GM19324 (cell line): ENCODE data around the gene DOK5.
"Not testable (repeated sequence)": the region's sequence is repeated elsewhere in the genome, so short reads cannot be mapped to it uniquely, and the experiment has no call there.

Source experiments
- ATAC-seq: cut with Tn5 transposase; IDR thresholded peaks from one replicate; pipeline ENCODE4 v1.9.1; 2021; ENCODE audit warnings: mild to moderate bottlenecking, moderate library complexity; ENCODE audit not compliant: unreplicated experiment, low FRiP score

DOK5 gene

DNA sequence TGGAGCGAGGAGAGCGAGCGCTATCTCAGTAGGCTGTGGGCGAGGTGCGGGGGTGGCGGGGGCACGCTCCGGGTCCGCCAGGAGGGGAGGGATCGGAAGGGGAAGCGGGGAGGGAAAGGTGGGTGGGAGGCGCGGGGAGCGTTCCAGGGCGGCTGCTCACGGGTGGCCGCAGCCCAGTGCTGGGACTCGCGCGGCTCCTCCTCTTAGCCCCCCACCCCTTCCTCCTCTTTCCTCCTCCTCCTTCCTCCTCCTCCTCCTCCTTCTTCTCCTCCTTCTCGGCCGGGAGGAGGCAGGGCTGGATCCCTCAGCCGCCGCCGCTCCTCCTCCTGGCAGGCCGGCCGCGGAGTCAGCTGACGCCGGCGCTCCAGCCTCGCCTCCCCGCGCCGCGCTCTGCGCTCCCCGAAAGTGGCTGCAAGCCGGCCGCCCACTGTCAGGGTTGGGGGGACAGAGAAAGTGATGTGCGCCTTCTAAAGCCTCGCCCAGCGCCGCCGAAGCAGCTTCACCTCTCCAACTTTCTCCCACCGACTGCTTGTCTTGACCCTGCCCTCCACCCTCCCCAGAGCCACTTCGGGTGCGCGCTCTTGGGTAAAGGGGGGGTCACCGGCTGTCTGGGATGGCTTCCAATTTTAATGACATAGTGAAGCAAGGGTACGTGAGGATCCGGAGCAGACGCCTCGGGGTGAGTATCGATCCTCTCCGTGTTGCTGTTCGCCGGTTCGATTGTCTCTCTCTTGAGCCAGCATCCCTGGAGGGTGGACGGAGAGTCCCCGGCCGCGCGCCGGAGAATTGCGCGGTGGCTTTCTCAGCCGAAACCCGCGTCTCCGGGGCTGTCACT is at the start of gene DOK5:
Gene DOK5 (plus strand): TSS at position 260 of the 835 bp plus-strand sequence. CDS start 354 bp downstream, at position 614.
- ATAC-seq, result no peak

DNA sequence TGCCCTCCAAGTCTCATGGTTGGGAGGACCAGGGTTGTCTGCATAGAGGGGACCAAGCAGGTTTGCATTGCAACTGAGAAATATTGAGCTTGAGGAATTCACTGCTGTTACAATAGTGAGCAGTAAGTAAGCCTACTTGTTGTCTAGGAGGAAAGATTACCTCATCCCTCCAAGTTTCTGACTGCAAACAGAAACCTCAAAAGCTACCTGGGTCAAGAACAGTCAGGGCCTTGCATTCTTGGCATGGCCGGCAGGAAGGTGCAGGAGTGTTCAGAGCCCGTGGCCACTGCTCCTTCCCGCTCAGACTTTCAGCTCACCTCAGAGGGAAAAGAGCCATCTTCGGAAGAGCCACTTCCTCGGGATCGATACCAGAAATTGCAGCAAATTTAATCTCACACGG is 46.0 kb upstream of the DOK5 start:
- ATAC-seq, result no peak

DNA sequence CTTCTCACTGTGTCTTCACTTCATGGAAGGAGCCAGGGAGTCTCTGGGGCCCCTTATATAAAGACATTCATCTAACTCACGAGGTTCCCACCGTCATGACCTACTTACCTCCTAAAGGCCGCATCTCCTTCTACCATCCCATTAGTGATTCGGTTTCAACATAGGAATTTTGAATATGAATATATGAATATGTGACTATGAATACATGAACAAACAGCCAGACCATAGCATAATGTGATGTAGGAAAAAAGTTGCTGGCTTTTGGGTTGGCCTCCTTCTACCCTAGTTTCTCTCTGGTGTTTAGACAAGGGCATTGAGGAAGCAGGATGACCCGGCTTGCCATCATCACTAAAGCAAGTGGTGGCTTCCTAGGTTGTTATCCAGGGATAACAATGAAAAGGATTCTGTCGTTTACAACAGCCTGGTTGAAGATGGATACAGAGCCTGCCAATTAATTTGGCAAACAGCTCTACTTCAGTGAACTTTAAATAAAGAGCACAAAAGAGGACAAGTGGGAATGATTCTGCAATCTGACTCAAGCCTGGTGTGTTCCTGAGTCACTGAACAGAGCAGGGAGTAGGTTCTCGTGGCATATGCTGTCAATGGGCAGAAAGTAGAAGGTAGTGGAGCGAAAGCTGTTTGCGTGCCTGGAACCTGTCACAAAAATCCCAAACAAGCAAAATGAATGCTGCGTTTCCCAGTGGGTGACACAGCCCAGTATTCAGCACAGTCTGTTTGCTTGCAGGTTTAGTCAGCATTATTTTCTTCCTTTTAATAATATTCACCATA is 44.0 kb upstream of the DOK5 start:
- ATAC-seq, result no peak

DNA sequence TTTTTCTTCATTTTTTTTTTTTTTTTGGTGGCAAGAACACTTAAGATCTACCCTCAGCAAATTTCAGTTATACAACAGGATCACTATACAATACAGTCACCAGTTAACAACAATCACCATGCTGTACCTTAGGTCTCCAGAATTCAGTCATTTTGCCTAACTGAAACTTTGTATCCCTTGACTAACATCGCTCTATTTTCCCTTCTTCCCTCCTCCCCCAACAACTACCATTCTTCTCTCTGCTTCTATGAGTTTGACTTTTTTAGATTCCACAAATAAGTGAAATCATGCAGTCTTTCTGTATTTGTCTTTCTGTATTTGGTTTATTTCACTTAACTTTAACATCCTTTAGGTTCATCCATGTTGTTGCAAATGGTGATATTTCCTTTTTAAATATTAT is 42.4 kb upstream of the DOK5 start:
- ATAC-seq, result no peak

DNA sequence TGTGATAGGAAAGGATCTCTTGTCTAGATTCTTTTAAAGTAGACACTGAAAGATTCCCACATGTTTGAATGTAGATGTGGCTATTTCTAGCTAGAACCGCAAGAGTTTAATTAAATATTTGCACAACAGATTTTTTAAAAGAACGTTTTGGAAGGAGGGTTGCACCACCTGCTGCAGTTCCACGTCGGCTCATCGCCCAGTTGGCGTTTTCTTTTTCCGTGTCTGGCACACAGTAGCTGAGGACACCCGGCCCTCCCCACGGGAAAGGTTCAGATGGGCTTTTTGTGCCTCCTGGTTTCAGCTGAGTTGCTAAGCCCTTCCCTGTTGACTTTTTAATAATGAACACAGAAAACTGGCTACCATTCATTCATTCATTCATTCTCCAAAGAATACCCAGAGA is 41.8 kb upstream of the DOK5 start:
- no peak for ATAC-seq

DNA sequence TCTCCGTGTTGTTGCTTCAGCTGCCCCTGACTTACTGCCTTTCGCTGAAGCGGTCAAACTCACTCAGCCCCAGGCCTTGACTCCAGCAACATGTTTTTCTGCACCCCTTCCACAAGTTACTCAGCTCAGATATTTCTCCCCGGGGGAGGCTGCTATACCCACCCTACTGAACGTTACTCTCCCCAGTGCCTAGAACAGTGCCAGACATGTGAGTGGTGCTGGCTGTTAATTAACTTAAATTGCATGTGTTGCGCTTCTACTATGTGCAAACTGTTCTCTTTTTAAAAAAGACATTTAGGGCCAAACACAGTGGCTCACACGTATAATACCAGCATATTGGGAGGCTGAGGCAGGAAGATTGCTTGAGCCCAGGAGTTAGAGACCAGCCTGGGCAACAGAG is 41.2 kb upstream of the DOK5 start:
- ATAC-seq, result no peak

DNA sequence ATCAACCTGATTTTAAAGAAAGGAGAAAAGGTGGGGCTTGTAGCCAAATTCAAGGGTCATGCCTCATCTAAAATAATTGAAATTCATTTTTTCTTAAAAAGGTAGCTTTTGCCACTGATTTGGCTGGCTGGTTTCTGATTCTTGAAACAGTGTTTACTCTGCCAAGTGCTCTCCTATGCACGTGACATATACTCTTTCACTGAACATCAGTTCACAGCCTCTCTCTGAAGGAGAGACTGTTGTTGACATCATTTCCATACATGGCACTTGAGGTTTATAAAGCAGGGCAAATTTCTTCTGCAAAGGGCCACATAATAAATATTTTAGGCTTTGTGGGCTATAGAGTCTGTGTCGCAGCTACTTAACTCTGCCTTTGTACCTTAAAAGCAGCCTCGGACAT is 40.4 kb upstream of the DOK5 start:
- no peak for ATAC-seq

DNA sequence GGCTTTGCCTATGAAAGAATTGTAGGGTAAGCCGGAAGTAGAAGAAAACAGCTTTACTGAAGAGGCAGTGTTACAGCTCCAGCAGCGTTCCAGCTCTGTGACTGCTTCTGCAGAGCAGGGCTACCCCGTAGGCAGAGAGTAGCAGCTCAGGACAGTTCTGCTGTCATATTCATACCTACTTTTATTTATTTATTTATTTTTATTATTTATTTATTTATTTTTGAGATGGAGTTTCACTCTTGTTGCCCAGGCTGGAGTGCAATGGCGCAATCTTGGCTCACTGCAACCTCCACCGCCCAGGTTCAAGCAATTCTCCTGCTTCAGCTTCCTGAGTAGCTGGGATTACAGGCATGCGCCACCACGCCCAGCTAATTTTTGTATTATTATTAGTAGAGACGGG is 39.0 kb upstream of the DOK5 start:
- ATAC-seq, result not testable (repeated sequence)

DNA sequence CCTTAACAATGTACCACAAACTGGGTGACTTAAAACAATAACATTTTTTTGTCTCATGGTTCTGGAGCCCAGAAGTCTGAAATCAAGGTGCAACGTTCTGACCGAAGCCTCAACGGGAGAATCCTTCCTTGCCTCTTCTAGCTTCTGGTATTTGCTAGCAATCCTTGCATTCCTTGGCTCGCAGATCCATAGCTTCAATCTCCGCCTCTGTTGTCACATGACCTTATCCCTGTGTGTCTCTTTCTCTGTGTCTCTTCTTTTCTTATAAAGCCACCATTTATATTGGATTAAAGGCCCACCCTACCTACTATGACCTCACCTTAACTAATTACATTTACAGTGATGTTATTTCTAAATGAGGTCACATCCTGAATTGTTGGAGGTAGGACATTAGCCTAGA is 37.2 kb upstream of the DOK5 start:
- no peak for ATAC-seq

DNA sequence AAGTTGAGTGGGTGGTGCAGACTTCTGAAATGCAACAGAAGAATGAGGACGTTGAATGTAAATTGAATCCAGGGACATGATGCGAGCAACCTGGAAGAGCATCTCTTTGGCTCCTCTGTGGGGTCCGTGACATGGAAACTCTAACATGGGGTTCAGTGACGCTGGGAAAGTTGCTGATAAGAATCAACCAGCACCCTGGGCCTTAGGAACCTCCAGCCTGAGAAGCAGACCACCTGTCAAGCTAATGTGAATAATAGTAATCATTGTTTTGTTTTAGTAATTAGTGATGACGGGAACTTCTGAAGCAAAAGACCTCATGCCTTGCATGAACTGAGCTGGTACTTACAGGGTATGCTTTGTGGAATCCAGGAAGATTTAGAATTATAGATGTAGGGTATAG is 25.2 kb upstream of the DOK5 start:
- ATAC-seq, result no peak

DNA sequence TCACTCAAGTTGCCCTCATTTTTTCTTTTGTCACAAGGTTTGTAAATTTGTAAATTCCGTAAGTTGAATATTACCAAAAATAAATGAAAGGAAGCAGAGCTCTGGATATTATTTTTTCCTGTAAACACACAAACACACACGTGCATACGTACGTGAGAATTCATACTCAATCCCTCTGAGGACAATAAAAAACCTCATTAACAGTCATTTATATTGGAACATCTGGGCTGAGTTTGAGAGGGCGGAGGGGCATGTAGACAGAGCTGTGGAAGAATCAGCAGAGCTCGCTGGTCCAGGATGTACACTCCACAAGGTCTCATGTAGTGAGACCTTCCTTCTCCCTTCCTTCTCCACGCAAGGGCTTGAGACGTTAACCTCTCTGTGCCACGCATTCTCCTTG is 24.2 kb upstream of the DOK5 start:
- no peak for ATAC-seq

DNA sequence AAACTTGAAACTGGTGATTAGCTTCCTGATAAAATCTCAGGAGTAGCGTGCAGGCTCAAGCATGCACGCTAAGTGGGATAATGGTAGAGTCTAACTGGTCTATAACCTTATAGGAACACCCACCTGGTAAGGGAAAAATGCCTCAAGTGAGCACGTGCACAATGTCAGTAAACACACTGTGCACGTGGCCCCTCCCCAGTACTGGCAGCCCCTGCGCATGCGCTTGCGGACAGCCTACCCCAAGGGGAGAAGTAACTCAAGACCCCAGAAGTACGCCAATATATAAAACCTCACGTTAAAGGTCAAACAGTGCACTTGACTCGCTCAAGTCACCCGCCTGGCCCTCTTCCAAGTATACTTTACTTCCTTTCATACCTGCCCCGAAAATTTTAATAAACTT is 23.1 kb upstream of the DOK5 start:
- no peak for ATAC-seq

DNA sequence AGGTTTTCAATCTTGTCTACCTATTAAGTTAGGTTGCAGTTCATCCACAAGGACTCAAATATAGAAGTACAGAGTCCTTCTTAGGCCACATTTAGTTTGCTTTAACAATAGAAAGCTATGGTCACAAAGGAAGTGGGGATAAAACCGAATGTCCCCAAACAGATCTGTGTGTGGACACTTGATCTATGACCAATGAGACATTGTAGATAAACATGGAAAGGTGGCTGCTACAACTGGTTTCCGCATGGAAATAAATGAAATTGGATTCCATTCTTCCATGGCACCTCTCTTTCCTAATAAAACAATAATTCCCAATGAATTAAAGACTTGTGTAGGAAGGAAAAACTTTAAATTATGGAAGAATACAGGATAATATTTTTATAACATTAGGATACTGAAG is 20.4 kb upstream of the DOK5 start:
- no peak for ATAC-seq

DNA sequence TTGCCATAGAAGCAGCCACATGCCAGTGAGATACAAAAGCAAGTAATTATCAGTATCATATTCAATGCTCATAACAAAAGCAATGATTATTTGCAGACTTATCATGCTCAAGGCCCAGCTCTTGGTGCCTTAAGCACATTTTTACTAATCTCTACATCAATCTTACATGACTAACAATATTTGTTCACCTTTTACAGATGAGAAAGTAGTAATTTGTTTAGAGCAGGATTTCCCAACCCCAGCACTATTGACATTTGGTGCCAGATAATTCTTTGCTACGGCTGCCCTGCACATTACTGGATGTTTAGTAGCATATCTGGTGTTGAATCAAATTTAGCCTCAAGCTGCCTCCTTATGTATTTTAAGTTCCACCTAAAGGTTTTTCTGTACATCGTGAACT is 19.0 kb upstream of the DOK5 start:
- ATAC-seq, result no peak

DNA sequence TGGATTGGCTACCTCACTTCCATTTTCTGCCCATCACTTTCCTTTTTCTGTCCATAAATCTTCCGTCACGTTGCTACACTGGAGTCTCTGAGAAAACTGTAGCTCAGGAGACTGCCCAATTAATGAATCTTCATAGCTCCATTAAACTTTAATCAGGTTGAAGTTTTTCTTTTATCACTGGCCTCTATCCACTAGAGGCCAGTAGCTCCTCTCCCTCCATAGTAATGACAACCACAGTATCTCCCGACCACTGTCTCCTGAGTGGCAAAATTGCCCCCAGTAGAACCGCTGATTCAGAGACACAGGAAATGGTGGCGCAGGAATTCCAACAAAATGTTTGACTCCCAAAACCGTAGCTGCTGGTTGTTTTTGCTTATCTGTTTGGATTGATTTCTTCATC is 18.4 kb upstream of the DOK5 start:
- no peak for ATAC-seq

DNA sequence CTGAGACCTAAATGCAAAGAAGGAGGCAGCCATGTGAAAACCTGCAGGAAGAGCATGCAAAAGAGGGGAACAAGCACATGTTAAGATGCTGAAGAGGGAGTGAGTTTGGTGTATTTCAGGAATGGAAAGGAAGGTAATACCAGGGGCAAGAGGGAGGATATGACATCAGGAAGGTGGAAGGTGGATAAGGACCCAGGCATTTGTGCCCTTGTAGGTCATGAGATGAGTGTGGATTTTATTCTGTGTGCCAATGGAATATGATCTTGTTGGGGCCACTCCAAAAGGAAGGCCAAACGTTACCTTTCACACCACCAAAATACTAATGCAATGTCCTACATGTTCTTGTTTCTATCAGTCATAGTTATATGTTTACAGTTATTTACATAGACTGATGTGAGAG is 17.2 kb upstream of the DOK5 start:
- ATAC-seq, result no peak

DNA sequence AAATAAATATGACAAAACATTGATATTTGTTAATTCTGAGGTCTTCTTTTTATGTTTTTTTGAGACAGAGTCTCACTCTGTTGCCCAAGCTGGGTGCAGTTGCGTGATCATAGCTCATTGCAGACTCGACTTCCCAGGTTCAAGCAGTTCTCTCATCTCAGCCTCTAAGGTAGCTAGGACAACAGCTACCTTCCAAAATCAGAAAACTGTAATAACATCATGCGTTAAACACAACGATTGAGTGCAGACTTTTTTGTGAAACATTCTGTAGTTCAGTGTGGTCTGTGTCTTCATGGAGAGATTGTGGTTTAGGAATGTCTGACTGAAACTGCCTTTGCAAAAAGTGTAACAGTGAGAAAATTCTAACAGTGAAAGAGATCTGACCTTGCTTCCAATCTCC is 16.1 kb upstream of the DOK5 start:
- no peak for ATAC-seq

DNA sequence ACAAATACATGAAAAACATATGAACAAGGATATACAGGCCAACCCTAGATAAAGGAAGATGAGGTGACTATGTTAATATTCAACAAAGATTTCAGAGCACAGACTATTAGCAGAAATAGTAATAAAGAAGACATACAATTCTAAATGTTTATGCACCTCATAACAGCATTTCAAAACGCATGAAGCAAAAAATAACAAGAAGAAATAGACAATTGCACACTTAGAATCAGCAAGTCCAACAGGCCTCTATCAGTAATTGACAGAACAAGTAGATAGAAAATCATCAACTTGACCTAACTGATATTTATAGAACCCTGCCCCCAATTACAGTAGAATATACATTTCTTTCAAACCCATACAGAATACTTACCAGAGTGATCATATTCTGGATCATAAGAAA is 11.4 kb upstream of the DOK5 start:
- ATAC-seq, result no peak

DNA sequence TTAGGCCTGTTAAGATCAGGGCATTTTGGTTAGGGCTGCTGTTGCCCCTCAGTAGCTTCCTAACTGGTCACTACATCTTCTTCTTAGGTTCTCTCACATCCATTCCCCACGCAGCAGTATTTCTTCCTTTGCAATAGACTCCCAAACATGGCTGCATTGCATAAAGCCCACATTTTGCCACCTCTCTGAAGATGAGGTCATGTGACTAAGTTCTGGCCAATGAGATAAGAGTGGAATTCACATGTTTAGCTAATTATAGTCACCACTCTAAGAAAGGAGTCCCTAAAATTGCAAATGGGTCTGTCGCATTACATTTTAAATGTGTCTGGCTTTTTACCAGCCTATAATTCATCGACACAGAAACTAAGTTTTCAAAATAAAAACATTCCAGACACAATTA is 9.3 kb upstream of the DOK5 start:
- no peak for ATAC-seq

DNA sequence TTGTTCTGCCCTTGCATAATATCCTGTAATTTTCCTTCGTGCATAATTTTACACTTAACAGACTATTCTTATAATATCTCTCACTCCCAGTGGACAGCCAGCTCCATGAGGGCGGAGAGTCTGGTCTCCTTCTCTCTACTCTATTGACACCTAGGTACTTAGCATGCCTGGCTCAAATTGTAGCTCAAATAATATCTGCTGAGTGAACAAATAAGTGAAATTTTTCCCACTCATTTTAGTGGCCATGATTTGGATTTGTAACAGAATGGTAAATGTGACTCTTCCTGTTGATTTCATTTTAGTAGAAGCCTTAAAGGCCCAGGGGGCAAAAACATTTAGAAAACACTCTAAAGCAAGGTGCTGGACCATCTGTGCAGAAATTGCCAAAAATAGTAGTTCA is 7.8 kb upstream of the DOK5 start:
- ATAC-seq, result no peak

DNA sequence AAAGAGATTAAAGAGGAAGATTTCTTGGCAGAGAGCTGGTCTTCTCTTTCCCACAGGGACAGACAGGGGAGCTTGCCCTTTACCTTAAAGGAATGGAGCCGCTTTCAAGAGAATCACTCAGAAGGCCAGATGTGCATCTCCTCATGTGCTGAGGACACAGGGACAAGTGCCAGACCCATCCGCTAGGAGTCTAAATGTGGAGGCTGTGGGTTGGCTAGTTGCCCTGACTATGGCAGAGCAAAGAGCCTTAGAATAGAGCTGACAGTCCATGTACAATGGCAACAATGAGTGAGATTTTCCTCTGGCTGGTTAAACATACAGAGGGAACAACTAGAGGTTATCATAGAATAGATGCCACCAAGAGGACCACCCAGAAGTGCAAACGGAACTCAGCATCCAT is 7.3 kb upstream of the DOK5 start:
- ATAC-seq, result no peak

DNA sequence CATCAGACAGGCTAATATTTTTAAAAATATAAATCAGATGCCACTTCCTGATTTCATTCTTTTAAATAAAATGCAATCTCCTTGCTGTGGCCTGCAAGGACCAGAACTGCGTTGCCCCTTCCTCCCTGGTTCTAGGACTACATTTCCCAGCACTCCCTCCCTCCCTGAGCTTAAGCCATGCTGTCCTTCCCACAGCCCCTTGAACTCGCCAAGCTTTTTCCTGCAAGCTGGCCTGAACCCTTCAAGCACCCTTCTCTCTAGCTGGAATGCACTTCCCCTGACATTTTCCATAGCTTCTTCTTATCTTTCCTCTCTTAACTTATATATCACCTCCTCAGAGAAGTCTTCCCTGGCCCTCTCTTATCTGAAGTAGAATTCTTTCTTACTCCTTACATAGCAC is 6.1 kb upstream of the DOK5 start:
- no peak for ATAC-seq
